ENCODE results near the gene COLGALT1.

The COLGALT1 gene

GRCh38 chr19:17606590-17607185 is 51.2 kb downstream of the COLGALT1 start:
- DNase-seq = peak in 1 of 3 donors; percentile 88
- no peaks in the 10 kb centered on the region for H3K36me3 ChIP-seq (ENCODE audit: control insufficient read depth in 4 of 4, insufficient read depth in 4 of 4, low read length in 3 of 4)
- peak overlapping the region in 6 of 7 experiments; percentile 15 to 73 (median 58) for H3K4me3 ChIP-seq (ENCODE audit: control insufficient read depth in 1 of 7, extremely low read depth in 1 of 7, insufficient read depth in 4 of 7, low read depth in 2 of 7, low read length in 6 of 7)
- peaks cover 0 to 23% (median 17%) of the 10 kb centered on the region in 4 experiments for H3K4me1 ChIP-seq (ENCODE audit: control extremely low read depth in 1 of 4, control insufficient read depth in 4 of 4, insufficient read depth in 4 of 4, low read length in 3 of 4)
- no peaks in the 10 kb centered on the region for H3K9me3 ChIP-seq (ENCODE audit: control extremely low read depth in 1 of 5, control insufficient read depth in 4 of 5, insufficient read depth in 2 of 5, low read depth in 1 of 5, low read length in 4 of 5)
- H3K27me3 ChIP-seq (replicated peaks in 2 of 5; ENCODE audit: control insufficient read depth in 4 of 5, insufficient read depth in 5 of 5, low read length in 4 of 5) = peaks cover 0 to 2% (median 0%) of the 10 kb centered on the region in 5 experiments
- ChIA-PET POLR2A (no interaction called here), CTCF (interaction anchor here (0.5 to 2.5 kb wide), 17 partner anchors 9 to 608 kb away, joined by 3 to 11 read pairs (median 3); no protein-coding TSS in a partner anchor)
- 17% methylated on average over 17 of the region's 18 CpGs for WGBS (ENCODE audit: insufficient coverage)
- no peak overlapping the region for H3K27ac ChIP-seq (ENCODE audit: insufficient read depth in 1 of 2, low read depth in 1 of 2, low read length in 2 of 2, poor library complexity in 1 of 2, severe bottlenecking in 2 of 2)

- no peak for DNase-seq
- no peaks in the 10 kb centered on the region for H3K27me3 ChIP-seq (replicated peaks in 2 of 5; ENCODE audit: control insufficient read depth in 4 of 5, insufficient read depth in 5 of 5, low read length in 4 of 5)
- H3K36me3 ChIP-seq (ENCODE audit: control insufficient read depth in 4 of 4, insufficient read depth in 4 of 4, low read length in 3 of 4) = no peaks in the 10 kb centered on the region
- H3K27ac ChIP-seq (ENCODE audit: insufficient read depth in 1 of 2, low read depth in 1 of 2, low read length in 2 of 2, poor library complexity in 1 of 2, severe bottlenecking in 2 of 2) = no peak overlapping the region
- no peaks in the 10 kb centered on the region for H3K9me3 ChIP-seq (ENCODE audit: control extremely low read depth in 1 of 5, control insufficient read depth in 4 of 5, insufficient read depth in 2 of 5, low read depth in 1 of 5, low read length in 4 of 5)
- 100% methylated on average over 4 of the region's 9 CpGs for WGBS (ENCODE audit: insufficient coverage)
- ChIA-PET CTCF (interaction anchor here (0.9 to 2.5 kb wide), 4 partner anchors 8 to 248 kb away, joined by 3 to 10 read pairs (median 3); no protein-coding TSS in a partner anchor), POLR2A (no interaction called here)
- H3K4me3 ChIP-seq (ENCODE audit: control insufficient read depth in 1 of 7, extremely low read depth in 1 of 7, insufficient read depth in 4 of 7, low read depth in 2 of 7, low read length in 6 of 7) = no peak overlapping the region
- peaks cover 0 to 16% (median 14%) of the 10 kb centered on the region in 4 experiments for H3K4me1 ChIP-seq (ENCODE audit: control extremely low read depth in 1 of 4, control insufficient read depth in 4 of 4, insufficient read depth in 4 of 4, low read length in 3 of 4)
Measured at GRCh38 chr19:17607936-17608335, 52.5 kb downstream of the COLGALT1 start.

- CTCF ChIA-PET = interaction anchor here (0.9 to 2.1 kb wide), 2 partner anchors 11 to 71 kb away, joined by 3 to 6 read pairs; no protein-coding TSS in a partner anchor
- Histone ChIP-seq H3K4me3 (ENCODE audit: control insufficient read depth in 1 of 7, extremely low read depth in 1 of 7, insufficient read depth in 4 of 7, low read depth in 2 of 7, low read length in 6 of 7) (no peak overlapping the region), H3K27ac (ENCODE audit: insufficient read depth in 1 of 2, low read depth in 1 of 2, low read length in 2 of 2, poor library complexity in 1 of 2, severe bottlenecking in 2 of 2) (no peak overlapping the region), H3K9me3 (ENCODE audit: control extremely low read depth in 1 of 5, control insufficient read depth in 4 of 5, insufficient read depth in 2 of 5, low read depth in 1 of 5, low read length in 4 of 5) (no peaks in the 10 kb centered on the region), H3K36me3 (ENCODE audit: control insufficient read depth in 4 of 4, insufficient read depth in 4 of 4, low read length in 3 of 4) (no peaks in the 10 kb centered on the region), H3K4me1 (ENCODE audit: control extremely low read depth in 1 of 4, control insufficient read depth in 4 of 4, insufficient read depth in 4 of 4, low read length in 3 of 4) (peaks cover 0 to 16% (median 11%) of the 10 kb centered on the region in 4 experiments), H3K27me3 (replicated peaks in 2 of 5; ENCODE audit: control insufficient read depth in 4 of 5, insufficient read depth in 5 of 5, low read length in 4 of 5) (peaks cover 0 to 3% (median 0%) of the 10 kb centered on the region in 5 experiments)
- 100% methylated on average over 1 of the region's 7 CpGs for WGBS (ENCODE audit: insufficient coverage)
- DNase-seq = peak; percentile 60 to 75 (median 72)
- POLR2A ChIA-PET = no interaction called here
Measured at GRCh38 chr19:17610384-17610783, 54.9 kb downstream of the COLGALT1 start.

GRCh38 chr19:17611462-17612244 is 56.2 kb downstream of the COLGALT1 start:
- CTCF ChIA-PET = interaction anchor here (1.4 to 2.1 kb wide), 2 partner anchors 10 to 40 kb away, joined by 3 to 6 read pairs; no protein-coding TSS in a partner anchor
- Histone ChIP-seq H3K27ac (ENCODE audit: insufficient read depth in 1 of 2, low read depth in 1 of 2, low read length in 2 of 2, poor library complexity in 1 of 2, severe bottlenecking in 2 of 2) (no peak overlapping the region), H3K4me3 (ENCODE audit: control insufficient read depth in 1 of 7, extremely low read depth in 1 of 7, insufficient read depth in 4 of 7, low read depth in 2 of 7, low read length in 6 of 7) (no peak overlapping the region), H3K36me3 (ENCODE audit: control insufficient read depth in 4 of 4, insufficient read depth in 4 of 4, low read length in 3 of 4) (no peaks in the 10 kb centered on the region), H3K9me3 (ENCODE audit: control extremely low read depth in 1 of 5, control insufficient read depth in 4 of 5, insufficient read depth in 2 of 5, low read depth in 1 of 5, low read length in 4 of 5) (no peaks in the 10 kb centered on the region), H3K4me1 (ENCODE audit: control extremely low read depth in 1 of 4, control insufficient read depth in 4 of 4, insufficient read depth in 4 of 4, low read length in 3 of 4) (peaks cover 0 to 9% (median 8%) of the 10 kb centered on the region in 4 experiments), H3K27me3 (replicated peaks in 2 of 5; ENCODE audit: control insufficient read depth in 4 of 5, insufficient read depth in 5 of 5, low read length in 4 of 5) (peaks cover 0 to 12% (median 0%) of the 10 kb centered on the region in 5 experiments)
- no peak for DNase-seq
- POLR2A ChIA-PET = no interaction called here
- whole genome bisulfite sequencing (ENCODE audit: insufficient coverage) = 86% methylated on average over 6 of the region's 7 CpGs

- ChIA-PET POLR2A (no interaction called here), CTCF (no interaction called here)
- Histone ChIP-seq H3K9me3 (ENCODE audit: control extremely low read depth in 1 of 5, control insufficient read depth in 4 of 5, insufficient read depth in 2 of 5, low read depth in 1 of 5, low read length in 4 of 5) (no peaks in the 10 kb centered on the region), H3K36me3 (ENCODE audit: control insufficient read depth in 4 of 4, insufficient read depth in 4 of 4, low read length in 3 of 4) (no peaks in the 10 kb centered on the region), H3K27ac (ENCODE audit: insufficient read depth in 1 of 2, low read depth in 1 of 2, low read length in 2 of 2, poor library complexity in 1 of 2, severe bottlenecking in 2 of 2) (no peak overlapping the region), H3K4me1 (ENCODE audit: control extremely low read depth in 1 of 4, control insufficient read depth in 4 of 4, insufficient read depth in 4 of 4, low read length in 3 of 4) (peaks cover 0 to 9% (median 7%) of the 10 kb centered on the region in 4 experiments), H3K27me3 (replicated peaks in 2 of 5; ENCODE audit: control insufficient read depth in 4 of 5, insufficient read depth in 5 of 5, low read length in 4 of 5) (peaks cover 0 to 25% (median 4%) of the 10 kb centered on the region in 5 experiments), H3K4me3 (ENCODE audit: control insufficient read depth in 1 of 7, extremely low read depth in 1 of 7, insufficient read depth in 4 of 7, low read depth in 2 of 7, low read length in 6 of 7) (no peak overlapping the region)
- no peak for DNase-seq
- 90% methylated on average over 8 of the region's 12 CpGs for WGBS (ENCODE audit: insufficient coverage)
Measured at GRCh38 chr19:17614476-17614875, 59.0 kb downstream of the COLGALT1 start.

- 13% methylated on average over 9 of the region's 27 CpGs for WGBS (ENCODE audit: insufficient coverage)
- Histone ChIP-seq H3K4me1 (ENCODE audit: control extremely low read depth in 1 of 4, control insufficient read depth in 4 of 4, insufficient read depth in 4 of 4, low read length in 3 of 4) (peaks cover 0 to 9% (median 7%) of the 10 kb centered on the region in 4 experiments), H3K27me3 (replicated peaks in 2 of 5; ENCODE audit: control insufficient read depth in 4 of 5, insufficient read depth in 5 of 5, low read length in 4 of 5) (peaks cover 0 to 25% (median 4%) of the 10 kb centered on the region in 5 experiments), H3K4me3 (ENCODE audit: control insufficient read depth in 1 of 7, extremely low read depth in 1 of 7, insufficient read depth in 4 of 7, low read depth in 2 of 7, low read length in 6 of 7) (peak overlapping the region in 6 of 7 experiments; percentile 8 to 66 (median 44)), H3K9me3 (ENCODE audit: control extremely low read depth in 1 of 5, control insufficient read depth in 4 of 5, insufficient read depth in 2 of 5, low read depth in 1 of 5, low read length in 4 of 5) (no peaks in the 10 kb centered on the region), H3K27ac (ENCODE audit: insufficient read depth in 1 of 2, low read depth in 1 of 2, low read length in 2 of 2, poor library complexity in 1 of 2, severe bottlenecking in 2 of 2) (peak overlapping the region in 1 of 2 experiments; percentile 43), H3K36me3 (ENCODE audit: control insufficient read depth in 4 of 4, insufficient read depth in 4 of 4, low read length in 3 of 4) (no peaks in the 10 kb centered on the region)
- POLR2A ChIA-PET = interaction anchor here (0.6 kb wide), 1 partner anchor 921 kb away, joined by 7 read pairs; no protein-coding TSS in a partner anchor
- peak in 2 of 3 donors; percentile 24 to 41 for DNase-seq
- CTCF ChIA-PET = interaction anchor here (0.6 to 2.5 kb wide), 5 partner anchors 9 to 604 kb away, joined by 3 to 10 read pairs (median 4); no protein-coding TSS in a partner anchor
Measured at GRCh38 chr19:17615889-17616685, 60.6 kb downstream of the COLGALT1 start.

Data from common myeloid progenitor, CD34-positive (primary cell).